H9 (cell line): ENCODE results near the gene CEBPG. TPM values are rescaled to one million over a fixed set of nuclear protein-coding genes. Genes with fewer than 3 reads are reported as not detected.

Source experiments
- DNase-seq: peaks from one replicate; pipeline ENCODE4 v3.0.0-alpha.2; 2017
- H2AFZ ChIP-seq: one replicate; pipeline ENCODE4 v1.6.1; 2013; ENCODE audit warnings: mild to moderate bottlenecking, low read length, control low read depth, moderate library complexity
- H2AK5ac ChIP-seq: 2 replicates; pipeline ENCODE4 v1.6.1; 2013; ENCODE audit warnings: low read length, control low read depth, mixed read lengths; ENCODE audit not compliant: insufficient read length
- H2BK120ac ChIP-seq: one replicate; pipeline ENCODE4 v1.6.1; 2013; ENCODE audit warnings: low read depth, mild to moderate bottlenecking, low read length, control low read depth, inconsistent platforms; ENCODE audit not compliant: poor library complexity, severe bottlenecking
- H2BK12ac ChIP-seq: 2 replicates; pipeline ENCODE4 v1.6.1; 2013; ENCODE audit warnings: low read length, control low read depth, mixed read lengths, low read depth; ENCODE audit not compliant: insufficient read length
- H2BK15ac ChIP-seq: 2 replicates; pipeline ENCODE4 v1.6.1; 2013; ENCODE audit warnings: low read depth, low read length, control low read depth
- H2BK20ac ChIP-seq: one replicate; pipeline ENCODE4 v1.6.1; 2013; ENCODE audit warnings: low read depth, mild to moderate bottlenecking, low read length, control low read depth, inconsistent platforms; ENCODE audit not compliant: poor library complexity, severe bottlenecking
- H2BK5ac ChIP-seq: 2 replicates; pipeline ENCODE4 v1.6.1; 2013; ENCODE audit warnings: low read length, control low read depth, mixed read lengths; ENCODE audit not compliant: insufficient read length
- H3K14ac ChIP-seq: 2 replicates; pipeline ENCODE4 v1.6.1; 2013; ENCODE audit warnings: low read length, control low read depth; ENCODE audit not compliant: insufficient read depth
- H3K18ac ChIP-seq: 2 replicates; pipeline ENCODE4 v1.6.1; 2013; ENCODE audit warnings: low read depth, mild to moderate bottlenecking, mixed read lengths, low read length, control low read depth; ENCODE audit not compliant: insufficient read length
- H3K23ac ChIP-seq: 2 replicates; pipeline ENCODE4 v1.6.1; 2013; ENCODE audit warnings: low read length, control low read depth, mixed read lengths, low read depth; ENCODE audit not compliant: insufficient read length
- H3K23me2 ChIP-seq: 2 replicates; pipeline ENCODE4 v1.6.1; 2013; ENCODE audit warnings: low read depth, mild to moderate bottlenecking, mixed read lengths, low read length, control low read depth; ENCODE audit not compliant: insufficient read length, poor library complexity, severe bottlenecking
- H3K27ac ChIP-seq: 2 replicates; pipeline ENCODE4 v1.5.1; 2013; ENCODE audit warnings: low read length, control low read depth, mixed read lengths, low read depth; ENCODE audit not compliant: insufficient read length
- H3K27me3 ChIP-seq: 2 replicates; pipeline ENCODE4 v1.6.1; 2013; ENCODE audit warnings: low read length, control low read depth, inconsistent platforms; ENCODE audit not compliant: insufficient read depth
- H3K4ac ChIP-seq: 2 replicates; pipeline ENCODE4 v1.6.1; 2013; ENCODE audit warnings: low read depth, mild to moderate bottlenecking, control low read depth, inconsistent platforms, low read length, moderate library complexity
- H3K4me1 ChIP-seq: 2 replicates; pipeline ENCODE4 v1.6.1; 2013; ENCODE audit warnings: low read length, control low read depth, inconsistent platforms; ENCODE audit not compliant: insufficient read depth
- H3K4me2 ChIP-seq: 2 replicates; pipeline ENCODE4 v1.6.1; 2013; ENCODE audit warnings: low read length, control low read depth, mixed read lengths; ENCODE audit not compliant: insufficient read length, insufficient read depth
- H3K56ac ChIP-seq: 2 replicates; pipeline ENCODE4 v1.6.1; 2013; ENCODE audit warnings: low read depth, mild to moderate bottlenecking, mixed read lengths, low read length, control low read depth; ENCODE audit not compliant: insufficient read length
- H3K79me1 ChIP-seq: 2 replicates; pipeline ENCODE4 v1.6.1; 2013; ENCODE audit warnings: low read depth, mild to moderate bottlenecking, moderate library complexity, low read length, control low read depth, inconsistent platforms; ENCODE audit not compliant: insufficient read depth, poor library complexity, severe bottlenecking
- H3K79me2 ChIP-seq: 2 replicates; pipeline ENCODE4 v1.6.1; 2013; ENCODE audit warnings: low read length, control low read depth, inconsistent platforms; ENCODE audit not compliant: insufficient read depth
- H3K9ac ChIP-seq: 2 replicates; pipeline ENCODE4 v1.6.1; 2013; ENCODE audit warnings: low read length, control low read depth, mixed read lengths; ENCODE audit not compliant: insufficient read length; ENCODE audit errors: extremely low read depth
- H3K9me3 ChIP-seq: one replicate; pipeline ENCODE4 v1.6.1; 2013; ENCODE audit warnings: low read depth, low read length, inconsistent platforms; ENCODE audit not compliant: control insufficient read depth
- H3T11ph ChIP-seq: one replicate; pipeline ENCODE4 v1.6.1; 2013; ENCODE audit warnings: mild to moderate bottlenecking, low read length, control low read depth, inconsistent platforms
- H4K20me1 ChIP-seq: one replicate; pipeline ENCODE4 v1.6.1; 2013; ENCODE audit not compliant: control insufficient read depth, insufficient read length, insufficient read depth
- H4K5ac ChIP-seq: 2 replicates; pipeline ENCODE4 v1.6.1; 2013; ENCODE audit warnings: low read depth, mild to moderate bottlenecking, mixed read lengths, low read length, control low read depth; ENCODE audit not compliant: insufficient read length
- H4K8ac ChIP-seq: replicated peaks from 2 replicates; pipeline ENCODE4 v1.6.1; 2013; ENCODE audit warnings: low read length, control low read depth, mixed read lengths, low read depth; ENCODE audit not compliant: insufficient read length
- H4K91ac ChIP-seq: 2 replicates; pipeline ENCODE4 v1.6.1; 2013; ENCODE audit warnings: low read depth, mild to moderate bottlenecking, moderate library complexity, mixed read lengths, low read length, control low read depth; ENCODE audit not compliant: insufficient read length
- H3K27ac Mint-ChIP-seq, 3 experiments: 2 replicates in 2 of 3; 3 replicates in 1 of 3; pipeline ENCODE4 v1.8.0; 2020 to 2021; ENCODE audit warnings: mixed read lengths in 3 of 3, mild to moderate bottlenecking in 1 of 3, moderate library complexity in 1 of 3
- H3K27me3 Mint-ChIP-seq: 2 replicates; pipeline ENCODE4 v1.8.0; 2021; ENCODE audit warnings: low read depth, mild to moderate bottlenecking, moderate library complexity, mixed read lengths
- H3K36me3 Mint-ChIP-seq, 3 experiments: 2 replicates in 2 of 3; 3 replicates in 1 of 3; pipeline ENCODE4 v1.8.0; 2020 to 2021; ENCODE audit warnings: low read depth in 3 of 3, mixed read lengths in 3 of 3; ENCODE audit not compliant: insufficient read depth in 1 of 3
- H3K4me1 Mint-ChIP-seq, 2 experiments: 2 replicates each; pipeline ENCODE4 v1.8.0; 2020; ENCODE audit warnings: mixed read lengths in 2 of 2
- H3K4me3 Mint-ChIP-seq, 2 experiments: 2 replicates in 1 of 2; 3 replicates in 1 of 2; pipeline ENCODE4 v1.8.0; 2020 to 2021; ENCODE audit warnings: mild to moderate bottlenecking in 2 of 2, mixed read lengths in 2 of 2, moderate library complexity in 1 of 2
- H3K9me3 Mint-ChIP-seq, 2 experiments: 2 replicates in 1 of 2; 3 replicates in 1 of 2; pipeline ENCODE4 v1.8.0; 2020; ENCODE audit warnings: mild to moderate bottlenecking in 2 of 2, mixed read lengths in 2 of 2, moderate library complexity in 1 of 2
- CTCF ChIP-seq: fragments of 200-600 bp; sonication (generic); conservative IDR thresholded peaks from 3 replicates; pipeline ENCODE4 v1.8.0; 2021; ENCODE audit warnings: antibody characterized with exemption, mild to moderate bottlenecking
- WGBS: extraction: QIAGEN DNeasy Blood & Tissue Kit; methylation state at CpG from one replicate; pipeline ENCODE4 v1.1.7; 2013; ENCODE audit warnings: missing lambda C conversion rate, low lambda C conversion rate, mixed read lengths; ENCODE audit not compliant: insufficient read length; ENCODE audit errors: extremely low coverage; 5-methylcytosine and 5-hydroxymethylcytosine counted together
- total RNA-seq: library from RNA; stranded (reverse); gene quantifications from 2 replicates; pipeline ENCODE4 v1.2.1, GENCODE V29; 2021

The CEBPG gene
- total RNA-seq, 1 experiment from 2014 or later, result 33.7 TPM

- no peak overlapping the region; the same call in 1 of the 2 replicates for H3K14ac ChIP-seq
- DNase-seq, result no peak
- no peak overlapping the region for H3T11ph ChIP-seq
- H2BK20ac ChIP-seq, result no peak overlapping the region
- TF ChIP-seq CTCF, result no peak
- no peak overlapping the region for H2AK5ac ChIP-seq
- no peak overlapping the region for H3K9ac ChIP-seq
- H3K4ac ChIP-seq, result no peak overlapping the region
- H3K4me2 ChIP-seq, result no peak overlapping the region
- H4K20me1 ChIP-seq, result no peaks in the 10 kb centered on the region
- no peak overlapping the region for H4K5ac ChIP-seq
- H3K27ac ChIP-seq, result no peak overlapping the region
- H3K56ac ChIP-seq, result no peak overlapping the region
- H3K27me3 ChIP-seq, result no peaks in the 10 kb centered on the region
- WGBS, result no CpG with 5 or more reads among the region's 12 CpGs
- H3K79me1 ChIP-seq, result no peaks in the 10 kb centered on the region
- Mint-ChIP-seq H3K4me1 (peaks cover 6 to 11% of the 10 kb centered on the region in 2 experiments), H3K9me3 (no peaks in the 10 kb centered on the region), H3K27me3 (no peaks in the 10 kb centered on the region), H3K27ac (0 out of 7 replicates have a peak overlapping the region, but pooled peaks of 1 of the 3 experiments have one; percentile 44), H3K36me3 (no peaks in the 10 kb centered on the region; a peak in 2 of 7 replicates), H3K4me3 (no peak overlapping the region)
- no peak overlapping the region for H2BK120ac ChIP-seq
- no peaks in the 10 kb centered on the region for H3K4me1 ChIP-seq
- no peak overlapping the region for H3K18ac ChIP-seq
- no peak overlapping the region for H4K8ac ChIP-seq
- no peaks in the 10 kb centered on the region for H3K23me2 ChIP-seq
- no peak overlapping the region for H2BK12ac ChIP-seq
- no peak overlapping the region for H4K91ac ChIP-seq
- H3K79me2 ChIP-seq, result no peaks in the 10 kb centered on the region
- no peak overlapping the region for H2BK15ac ChIP-seq
- H3K9me3 ChIP-seq, result no peaks in the 10 kb centered on the region
- no peak overlapping the region for H2BK5ac ChIP-seq
- no peak overlapping the region for H2AFZ ChIP-seq
- H3K23ac ChIP-seq, result no peak overlapping the region
These were observed 34.2 kb downstream of the CEBPG start for GRCh38 chr19:33407716-33408115.
